CD4-positive, alpha-beta T cell treated with Interleukin-2 at 100 ng/mL for 4 hours (primary cell): ENCODE measurements around the gene ACY1.

Experiments used
- DNase-seq: peaks from one replicate; pipeline ENCODE4 v3.0.0-alpha.2; 2020; ENCODE audit warnings: low spot score

ACY1 gene

DNA sequence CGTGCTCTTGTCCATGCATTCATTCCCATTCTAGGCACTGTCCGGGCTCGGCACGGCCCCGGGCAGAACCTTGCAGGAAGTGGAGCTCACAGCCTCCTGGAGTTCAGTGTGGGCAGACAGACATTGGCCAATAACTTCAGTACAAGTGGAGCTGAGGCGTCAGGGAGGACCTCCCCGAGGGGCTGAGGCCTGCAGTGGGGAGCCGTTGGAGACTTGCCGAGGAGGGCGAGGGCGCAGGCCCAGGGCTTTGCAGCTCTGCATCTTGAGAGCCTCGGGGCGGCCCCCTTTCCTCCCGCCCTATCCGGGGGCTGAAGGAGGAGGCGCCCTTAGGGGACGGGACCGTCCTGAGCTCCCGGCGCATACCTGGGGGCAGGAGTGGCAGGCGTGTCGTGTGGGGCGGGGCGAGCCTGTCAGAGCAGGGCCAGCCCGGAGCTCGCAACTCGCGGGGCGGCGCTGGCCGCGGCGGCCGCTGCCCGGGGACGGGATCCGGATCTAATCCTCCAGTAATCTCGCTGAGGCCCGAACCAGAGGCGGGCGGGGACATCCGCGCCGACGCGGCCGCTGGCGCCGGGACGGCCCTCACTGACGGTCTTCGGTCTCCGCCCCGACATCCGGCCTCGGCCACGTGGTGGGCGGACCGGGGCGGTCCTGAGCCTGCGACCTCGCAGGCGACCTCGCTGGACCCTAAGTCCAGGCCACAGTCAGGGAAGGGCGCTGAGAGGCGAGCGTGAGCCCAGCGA lies at the start of gene ACY1:
Gene ACY1 (plus strand): TSS at position 698 of the 740 bp plus-strand sequence. CDS start 530 bp downstream, outside the sequence.
- DNase-seq, result peak; percentile 56

DNA sequence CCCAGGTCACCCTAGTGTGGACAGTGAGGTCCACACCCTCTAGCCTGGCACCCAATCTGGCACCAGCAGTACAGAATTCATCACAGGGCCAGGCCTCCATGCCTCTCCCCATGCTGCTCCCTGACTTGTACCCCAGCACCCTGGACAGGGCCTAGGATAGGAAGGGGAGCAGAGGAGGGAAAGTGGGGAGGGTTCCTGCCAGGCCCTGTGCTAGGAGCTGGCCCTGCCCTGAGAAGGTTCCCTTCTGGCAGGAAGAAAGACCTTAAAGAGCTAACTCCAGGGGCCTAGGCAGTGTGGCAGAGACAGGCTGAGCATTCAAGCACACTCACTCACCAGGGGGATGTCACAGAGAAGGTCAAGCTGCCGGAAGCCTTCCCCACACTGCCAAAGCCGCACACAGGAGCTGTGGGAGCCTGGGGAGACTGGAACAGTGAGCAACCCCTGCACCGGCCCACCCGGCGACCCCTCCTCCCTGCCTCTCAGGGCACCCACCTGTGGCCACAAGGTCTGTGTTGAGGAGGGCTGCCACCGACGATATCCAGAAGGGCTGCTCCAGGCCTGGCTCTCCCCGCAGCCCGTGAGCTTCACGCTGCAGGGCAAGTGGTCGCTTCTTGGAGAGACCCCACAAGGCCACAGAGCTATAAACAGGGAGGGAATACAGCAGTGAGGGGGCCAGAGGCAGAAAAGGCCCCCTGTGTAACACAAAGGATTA lies 49.0 kb upstream of the ACY1 start:
- no peak for DNase-seq

DNA sequence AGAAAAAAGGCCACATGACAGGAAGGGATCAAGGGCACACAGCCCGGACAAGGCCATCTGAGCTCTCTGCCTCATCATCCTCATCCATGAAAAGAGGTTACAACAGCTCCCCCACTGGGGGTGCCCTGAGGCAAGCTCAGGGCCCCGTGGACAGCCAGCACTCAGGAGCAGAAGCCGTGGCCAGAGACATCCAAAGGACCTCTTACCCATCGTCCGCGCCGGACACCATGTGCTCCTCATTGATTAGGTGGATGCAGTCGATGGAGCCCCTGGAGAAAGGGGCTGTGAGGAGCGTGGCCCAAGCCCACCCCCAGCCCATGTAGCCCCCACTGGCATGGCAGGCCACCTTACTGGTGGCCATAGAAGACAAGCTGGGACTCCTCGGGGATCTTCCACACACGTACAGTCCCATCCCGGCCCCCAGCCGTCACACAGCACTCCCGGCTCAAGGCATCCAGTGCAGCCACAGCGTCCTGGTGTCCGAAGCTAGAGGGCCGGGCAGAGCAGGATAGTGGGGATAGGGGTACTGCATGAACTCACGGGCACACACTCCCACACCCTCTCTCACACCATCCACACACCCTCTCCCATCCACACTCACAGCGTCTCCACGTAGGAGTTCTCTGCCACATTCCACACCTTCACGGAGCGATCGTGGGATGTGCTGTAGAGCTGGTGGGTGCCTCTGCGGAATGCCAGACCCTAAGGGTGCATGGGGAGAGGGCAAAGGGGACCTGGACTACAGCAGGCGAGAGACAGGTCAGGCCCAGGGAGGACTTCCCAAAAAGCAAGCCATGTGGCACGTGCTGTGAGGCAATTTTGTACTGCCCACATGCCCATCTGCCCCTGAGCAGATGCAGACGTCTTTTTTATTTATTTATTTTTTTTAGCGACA lies 48.1 kb upstream of the ACY1 start:
- no peak for DNase-seq

DNA sequence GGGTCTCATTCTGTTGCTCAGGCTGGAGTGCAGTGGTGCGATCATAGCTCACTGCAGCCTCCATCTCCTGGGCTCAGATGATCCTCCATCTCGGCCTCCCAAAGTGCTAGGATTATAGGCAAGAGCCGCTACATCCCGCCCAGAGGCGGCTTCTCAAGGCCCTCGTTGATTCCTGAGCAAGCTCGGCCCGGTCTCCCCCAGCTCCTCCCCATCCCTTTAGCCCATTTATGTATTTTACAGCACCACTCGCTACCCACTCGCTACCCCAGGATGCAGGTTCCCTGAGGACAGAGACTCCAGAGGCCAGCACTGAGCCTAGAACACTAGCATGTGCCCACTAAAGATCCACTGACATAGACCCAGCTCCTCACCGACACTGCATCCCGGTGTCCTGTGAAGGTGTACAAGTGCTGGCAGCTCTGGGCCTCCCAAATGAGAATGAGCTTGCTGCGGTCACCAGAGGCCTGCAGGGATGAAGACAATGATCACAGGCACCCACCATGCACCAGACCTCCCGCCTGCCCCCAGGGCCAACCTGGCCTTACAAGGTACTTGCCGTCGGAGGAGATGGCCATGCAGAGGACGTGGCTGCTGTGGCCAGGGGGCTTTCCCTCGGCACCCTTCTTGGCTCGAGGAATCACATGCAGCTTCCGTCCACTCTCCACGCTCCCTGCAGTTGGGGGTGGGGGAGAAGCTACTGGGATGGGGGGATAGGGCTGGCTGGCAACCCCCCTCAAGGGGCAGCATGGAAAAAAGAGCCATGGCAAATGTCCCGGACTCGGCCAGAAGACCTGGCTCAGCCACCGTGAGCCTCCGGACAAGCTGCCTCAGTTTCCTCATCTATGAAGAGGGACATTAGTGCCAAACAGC lies 47.2 kb upstream of the ACY1 start:
- DNase-seq, result no peak

DNA sequence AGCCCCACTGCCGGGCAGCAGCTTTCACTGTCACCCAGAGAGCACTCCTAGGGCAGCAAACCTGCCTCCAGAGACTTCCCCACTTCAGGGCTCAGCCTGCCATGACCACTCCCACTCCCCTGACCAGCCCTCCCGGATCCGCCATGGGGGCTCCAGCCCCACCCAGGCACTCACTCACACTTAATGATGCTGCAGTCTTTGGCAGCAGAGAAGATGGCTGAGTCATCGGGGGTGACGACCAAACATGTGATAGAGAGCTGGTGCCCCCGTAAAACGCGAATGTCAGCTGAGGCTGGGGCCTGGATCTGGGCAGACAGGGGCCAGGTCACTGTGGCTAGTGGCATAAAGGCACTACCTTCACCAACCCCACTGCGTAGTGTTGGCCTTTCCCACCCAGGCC lies 46.3 kb upstream of the ACY1 start:
- no peak for DNase-seq

DNA sequence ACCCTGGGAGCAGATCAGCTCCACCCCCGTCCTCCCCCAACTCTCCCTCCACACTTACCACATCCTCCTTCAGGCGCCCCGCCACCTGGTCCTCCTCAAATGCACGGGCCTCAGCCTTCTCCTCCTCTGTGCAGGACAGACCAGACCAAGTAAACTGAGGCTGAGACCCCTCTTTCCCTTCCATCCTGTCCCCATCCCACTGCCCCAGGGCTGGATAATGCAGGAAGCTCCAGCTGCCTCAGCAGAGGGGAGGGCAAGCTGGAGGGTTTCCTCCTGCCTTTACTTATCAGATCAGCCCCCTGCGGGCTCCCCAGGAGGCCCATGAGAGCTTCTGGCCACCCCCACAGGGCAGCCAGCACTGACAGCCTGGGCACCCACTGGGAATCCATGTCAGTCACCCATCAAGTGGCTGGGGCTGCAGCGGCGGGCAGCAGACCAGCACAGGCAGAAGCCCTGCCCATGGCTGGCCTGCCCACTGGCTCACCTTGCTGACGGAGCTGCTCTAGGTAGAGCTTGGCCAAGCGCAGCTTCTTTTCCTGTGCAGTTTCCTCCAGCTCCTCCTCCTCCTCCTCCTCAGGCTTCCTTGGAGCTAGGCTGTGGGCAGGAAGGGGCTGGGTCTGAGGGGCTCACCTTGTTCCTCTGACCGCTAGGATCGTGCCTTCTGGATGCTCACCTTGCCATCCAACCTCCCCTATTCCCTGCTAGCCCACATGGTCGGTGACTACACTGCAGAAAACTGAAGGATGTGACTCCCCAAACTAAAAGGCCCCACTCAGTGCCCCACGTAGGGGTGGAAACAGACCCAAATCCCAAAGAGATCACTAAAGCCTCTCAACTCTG lies 45.5 kb upstream of the ACY1 start:
- DNase-seq, result no peak

DNA sequence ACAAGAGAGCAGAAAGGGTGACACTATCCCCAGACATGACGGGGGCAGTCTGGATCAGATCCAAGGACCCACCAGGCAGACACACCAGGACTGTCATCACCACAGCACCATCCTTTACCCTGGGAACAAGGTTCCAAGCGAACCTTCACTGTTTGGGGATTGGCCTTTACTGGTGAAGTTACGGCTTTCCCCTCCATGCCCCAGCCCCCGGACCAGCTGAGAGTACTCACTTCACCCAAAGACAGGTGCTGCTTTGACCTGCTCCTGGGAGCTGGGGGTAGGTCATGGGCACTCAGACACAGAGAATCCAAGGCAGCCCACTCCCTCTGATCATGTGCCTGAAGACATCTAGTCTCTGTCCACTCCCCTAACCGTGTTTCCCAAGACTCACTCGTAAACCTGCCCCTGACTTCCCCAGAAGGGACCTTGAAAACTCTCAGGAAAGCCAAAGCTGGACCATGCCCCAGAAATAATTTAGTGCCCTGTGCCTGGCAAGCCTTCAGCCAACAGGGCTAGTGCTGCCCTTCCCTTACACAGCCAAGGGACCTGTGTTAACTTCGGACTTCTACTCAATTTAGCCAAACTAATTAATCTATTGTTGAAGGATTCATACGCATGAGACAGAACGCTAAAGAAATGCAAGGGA lies 44.4 kb upstream of the ACY1 start:
- DNase-seq, result no peak

DNA sequence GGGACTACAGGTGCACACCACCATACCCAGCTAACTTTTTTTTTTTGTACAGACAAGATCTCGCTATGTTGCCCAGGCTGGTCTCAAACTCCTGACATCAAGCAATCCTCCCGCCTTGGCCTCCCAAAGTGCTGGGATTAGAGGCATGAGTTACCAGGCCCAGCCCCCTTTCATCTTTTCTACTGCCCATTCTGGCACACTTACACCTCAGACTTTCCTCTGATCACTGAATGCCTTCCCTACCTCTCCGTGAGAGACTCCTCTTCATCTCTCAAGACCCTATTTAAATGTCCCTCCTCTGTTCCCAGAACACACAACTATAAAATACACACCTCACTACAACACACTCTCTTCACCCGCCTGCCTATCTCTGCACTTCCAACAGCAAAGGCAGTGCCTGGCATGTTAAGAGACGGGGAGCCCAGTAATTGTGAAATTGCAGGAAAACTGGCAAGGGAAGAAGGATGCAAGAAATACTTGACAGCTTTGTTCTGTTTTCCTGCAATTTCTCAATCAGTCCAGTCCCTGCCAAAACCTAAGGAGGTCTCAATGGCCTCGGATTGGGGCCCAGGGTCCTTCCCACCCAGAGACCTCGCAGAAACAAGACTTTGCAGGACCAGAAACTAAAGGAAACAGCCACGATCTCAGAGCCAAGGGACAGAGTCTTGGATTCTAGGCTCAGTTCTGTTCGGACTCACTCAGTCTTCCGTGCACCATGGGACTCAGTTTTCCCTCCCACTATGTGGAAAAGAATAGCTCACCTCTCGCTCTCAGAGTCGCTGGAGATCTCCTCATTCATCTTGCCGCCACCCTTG lies 42.5 kb upstream of the ACY1 start:
- no peak for DNase-seq

DNA sequence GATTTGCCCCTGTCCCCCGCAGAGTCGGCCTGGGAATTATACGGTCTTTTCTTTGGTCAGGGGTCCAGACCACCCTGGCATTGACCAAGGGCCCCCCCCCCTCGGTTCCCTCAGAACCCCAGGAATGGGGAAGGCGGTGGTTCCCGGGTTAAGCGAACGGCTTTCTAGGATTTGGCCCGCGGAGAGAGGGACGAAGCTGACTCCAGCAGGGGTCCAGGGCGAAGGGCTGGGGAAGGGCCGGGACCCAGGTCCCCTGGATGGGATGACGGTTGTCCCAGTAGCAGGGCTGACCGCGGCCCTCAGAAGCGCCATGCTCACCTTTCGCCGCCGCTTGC lies 41.9 kb upstream of the ACY1 start:
- no peak for DNase-seq

DNA sequence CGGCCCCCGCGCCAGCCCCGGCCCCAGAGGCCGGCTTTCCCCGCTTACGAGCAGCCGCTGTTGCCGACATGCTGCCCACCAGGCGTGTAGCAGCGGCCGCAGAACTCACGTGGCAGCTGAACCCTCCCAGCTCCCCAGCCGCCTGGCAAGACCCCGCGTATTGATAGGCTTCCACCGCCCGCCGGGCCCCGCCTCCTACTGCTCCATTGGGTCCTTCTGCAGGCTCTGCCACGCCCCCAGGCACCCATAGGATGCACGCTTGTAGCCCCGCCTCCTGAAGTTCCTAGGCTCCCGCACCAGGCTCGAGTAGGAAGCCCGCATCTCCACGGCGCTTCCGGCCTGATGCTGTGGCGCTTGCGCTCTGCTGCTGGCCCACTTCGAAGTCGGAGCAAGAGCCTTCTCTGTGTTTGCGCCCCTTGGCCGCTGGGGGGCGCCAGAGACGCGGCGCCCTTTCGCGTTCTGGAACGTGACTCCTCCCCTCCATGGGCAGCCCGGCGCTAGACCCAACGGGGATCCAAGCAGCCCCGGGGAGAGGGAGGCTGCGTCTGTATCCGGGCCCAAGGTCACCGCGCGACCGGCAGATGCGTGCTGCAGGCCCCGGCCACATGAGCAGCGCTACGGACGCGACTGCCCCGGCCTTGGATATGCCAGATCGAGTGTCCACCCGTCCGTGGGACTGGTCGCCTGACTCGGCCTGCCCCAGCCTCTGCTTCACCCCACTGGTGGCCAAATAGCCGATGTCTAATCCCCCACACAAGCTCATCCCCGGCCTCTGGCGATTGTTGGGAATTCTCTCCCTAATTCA lies 41.3 kb upstream of the ACY1 start, which contains the start of the genes PARP3 and RRP9:
Gene PARP3 (plus strand): TSS at position 566 of the 805 bp plus-strand sequence. CDS start 993 bp downstream, outside the sequence.
Gene RRP9 (minus strand): TSS at position 107 of the 805 bp plus-strand sequence. CDS start 37 bp downstream, at position 70.
- DNase-seq, result peak; percentile 100

DNA sequence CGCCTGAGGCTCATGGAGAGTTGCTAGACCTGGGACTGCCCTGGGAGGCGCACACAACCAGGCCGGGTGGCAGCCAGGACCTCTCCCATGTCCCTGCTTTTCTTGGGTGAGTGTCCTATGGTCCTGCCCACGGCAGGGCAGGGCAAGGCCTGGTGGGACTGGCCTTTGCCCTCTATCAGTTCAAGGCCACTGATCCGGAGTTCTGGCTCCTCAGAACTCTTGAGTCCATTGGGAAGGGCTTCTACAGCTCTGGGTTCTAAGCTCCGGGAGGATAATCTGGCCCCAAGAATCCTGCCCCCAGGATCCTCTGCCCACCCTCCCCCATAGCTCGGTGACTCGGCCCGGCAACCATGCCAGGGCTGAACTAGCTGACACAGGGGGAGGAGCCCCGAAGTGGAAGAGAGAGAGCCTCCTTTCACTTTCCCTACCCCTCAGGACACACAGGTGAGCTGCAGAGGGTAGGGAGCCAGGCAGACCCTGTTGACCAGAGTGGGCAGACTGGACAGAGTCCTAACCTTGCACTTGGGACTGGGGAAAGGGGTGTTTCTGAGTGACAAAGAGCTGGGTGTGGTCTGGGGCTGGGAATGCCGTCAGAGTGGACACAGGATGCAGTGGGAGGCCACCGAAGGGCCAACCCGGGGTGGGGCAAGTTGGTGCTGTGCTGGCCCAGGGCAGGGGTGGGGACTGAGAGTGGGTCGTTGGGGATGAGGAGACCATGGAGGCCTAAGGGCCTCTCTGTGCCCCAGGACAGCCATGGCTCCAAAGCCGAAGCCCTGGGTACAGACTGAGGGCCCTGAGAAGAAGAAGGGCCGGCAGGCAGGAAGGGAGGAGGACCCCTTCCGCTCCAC lies 40.5 kb upstream of the ACY1 start:
- peak; percentile 60 for DNase-seq

DNA sequence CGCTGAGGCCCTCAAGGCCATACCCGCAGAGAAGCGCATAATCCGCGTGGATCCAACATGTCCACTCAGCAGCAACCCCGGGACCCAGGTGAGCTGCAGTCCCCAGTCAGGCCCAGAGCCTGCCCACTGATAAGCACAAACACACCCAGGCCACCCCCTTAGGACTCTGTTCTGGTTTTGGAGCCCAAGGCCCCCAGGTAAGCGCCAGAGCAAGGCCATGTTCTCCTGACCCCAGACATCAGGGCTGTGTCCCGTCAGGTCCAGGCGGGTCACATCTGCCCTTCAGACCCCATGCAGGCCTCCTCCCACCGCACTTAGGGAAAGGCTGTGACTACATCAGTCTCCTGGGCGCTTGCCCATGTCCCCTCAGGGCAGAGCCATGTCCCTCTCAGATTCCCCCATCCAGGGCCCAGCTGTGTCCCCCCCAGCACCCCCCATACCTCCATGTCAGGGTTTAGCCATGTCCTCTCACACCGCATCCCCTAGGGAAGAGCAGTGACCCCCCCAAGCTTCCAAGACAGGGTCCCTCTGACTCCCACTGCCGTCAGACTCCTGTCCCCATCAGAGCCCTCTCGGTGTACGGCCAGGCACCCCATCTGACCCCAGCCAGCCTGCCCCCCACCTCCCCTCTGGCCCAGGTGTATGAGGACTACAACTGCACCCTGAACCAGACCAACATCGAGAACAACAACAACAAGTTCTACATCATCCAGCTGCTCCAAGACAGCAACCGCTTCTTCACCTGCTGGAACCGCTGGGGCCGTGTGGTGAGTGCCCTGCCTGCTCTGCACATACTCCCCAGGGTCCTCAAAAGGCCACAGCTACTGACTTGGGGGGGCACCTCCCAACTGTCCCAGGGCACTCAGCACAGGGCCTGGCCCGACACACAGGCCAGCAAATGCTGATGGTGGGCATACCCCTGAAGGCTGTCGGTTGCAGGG lies 39.6 kb upstream of the ACY1 start:
- no peak for DNase-seq

DNA sequence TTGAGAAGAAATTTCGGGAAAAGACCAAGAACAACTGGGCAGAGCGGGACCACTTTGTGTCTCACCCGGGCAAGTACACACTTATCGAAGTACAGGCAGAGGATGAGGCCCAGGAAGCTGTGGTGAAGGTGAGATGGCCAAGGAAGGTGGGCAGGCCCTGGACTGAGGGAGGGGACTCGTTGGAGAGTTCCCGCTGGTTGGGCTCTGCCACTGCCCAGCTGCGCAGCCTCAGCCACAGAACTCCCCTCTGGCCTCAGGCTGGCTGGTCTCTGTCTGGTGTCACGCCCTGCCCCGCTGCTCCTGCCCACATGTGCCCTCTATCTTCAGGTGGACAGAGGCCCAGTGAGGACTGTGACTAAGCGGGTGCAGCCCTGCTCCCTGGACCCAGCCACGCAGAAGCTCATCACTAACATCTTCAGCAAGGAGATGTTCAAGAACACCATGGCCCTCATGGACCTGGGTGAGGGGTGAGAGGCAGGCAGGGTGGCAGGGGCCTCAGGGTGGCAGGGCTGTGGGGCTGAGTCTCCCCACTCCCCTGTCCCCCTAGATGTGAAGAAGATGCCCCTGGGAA lies 38.8 kb upstream of the ACY1 start:
- DNase-seq, result no peak

DNA sequence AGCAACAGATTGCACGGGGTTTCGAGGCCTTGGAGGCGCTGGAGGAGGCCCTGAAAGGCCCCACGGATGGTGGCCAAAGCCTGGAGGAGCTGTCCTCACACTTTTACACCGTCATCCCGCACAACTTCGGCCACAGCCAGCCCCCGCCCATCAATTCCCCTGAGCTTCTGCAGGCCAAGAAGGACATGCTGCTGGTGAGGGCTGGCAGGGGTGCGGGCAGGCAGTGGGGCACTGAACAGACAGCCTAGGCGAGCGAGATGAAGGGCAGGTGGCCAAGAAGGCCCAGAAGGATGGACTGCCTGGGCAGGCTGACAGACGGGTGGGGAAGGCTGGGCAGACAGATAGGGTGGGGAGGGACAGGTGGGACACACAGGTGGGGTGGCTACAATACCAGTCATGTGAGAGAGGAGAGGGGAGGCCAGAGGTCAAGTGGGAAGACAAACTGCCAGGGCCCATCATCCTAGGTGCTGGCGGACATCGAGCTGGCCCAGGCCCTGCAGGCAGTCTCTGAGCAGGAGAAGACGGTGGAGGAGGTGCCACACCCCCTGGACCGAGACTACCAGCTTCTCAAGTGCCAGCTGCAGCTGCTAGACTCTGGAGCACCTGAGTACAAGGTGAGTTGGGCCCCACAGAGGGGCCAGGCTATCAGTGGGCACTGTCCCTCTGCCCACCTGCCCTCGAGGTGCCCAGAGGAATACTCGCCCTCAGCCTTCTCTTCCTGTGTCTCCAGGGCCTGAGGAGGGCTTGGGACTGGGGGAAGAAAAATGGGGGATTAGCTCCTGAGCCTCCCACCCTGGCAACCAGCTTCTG lies 38.1 kb upstream of the ACY1 start:
- DNase-seq, result no peak
